GM12874 (cell line): ENCODE data around the gene MYH8.

Experiments used
- CTCF ChIP-seq: IDR thresholded peaks from 2 replicates; pipeline ENCODE4 v1.5.1; 2011; ENCODE audit warnings: low read depth, mild to moderate bottlenecking, control low read depth, low read length, moderate library complexity; ENCODE audit not compliant: insufficient read depth

Gene MYH8

GRCh38 chr17:10384175-10384574, 37.6 kb downstream of the MYH8 start:
- TF ChIP-seq CTCF = no peak

- no peak for TF ChIP-seq CTCF
These were observed 40.9 kb downstream of the MYH8 start for GRCh38 chr17:10380631-10381408.

- no peak for TF ChIP-seq CTCF
These were observed 48.8 kb downstream of the MYH8 start, which contains the start of gene MYH13 for GRCh38 chr17:10372906-10373305. MYH13 (minus strand) TSS chr17:10373006; CDS start chr17:10364530, 8,476 bp downstream.

GRCh38 chr17:10370016-10370608, 51.6 kb downstream of the MYH8 start:
- no peak for TF ChIP-seq CTCF

GRCh38 chr17:10369239-10369638, 52.5 kb downstream of the MYH8 start:
- TF ChIP-seq CTCF = no peak

GRCh38 chr17:10368561-10368960, 53.2 kb downstream of the MYH8 start:
- no peak for TF ChIP-seq CTCF

- no peak for TF ChIP-seq CTCF
These were observed 61.2 kb downstream of the MYH8 start for GRCh38 chr17:10360578-10360977.
